GM23338 (cell line): Measurements from ENCODE around the gene FAM222A.

ENCODE experiments used
- CREB1 ChIP-seq: fragments of 250-450 bp; sonication (Bioruptor Pico); IDR thresholded peaks from 2 replicates; pipeline ENCODE4 v1.5.0; 2020; ENCODE audit warnings: low read depth, mild to moderate bottlenecking, moderate library complexity
- EZH2 ChIP-seq: fragments of 200-600 bp; sonication (generic); IDR thresholded peaks from one replicate; pipeline ENCODE4 v1.8.0; 2017; ENCODE audit warnings: antibody characterized with exemption, mild to moderate bottlenecking, low read depth; ENCODE audit not compliant: unreplicated experiment
- EZH2phosphoT487 ChIP-seq: fragments of 200-600 bp; sonication (generic); IDR thresholded peaks from one replicate; pipeline ENCODE4 v1.8.1; 2018; ENCODE audit warnings: antibody characterized with exemption; ENCODE audit not compliant: unreplicated experiment
- JUNB ChIP-seq: IDR thresholded peaks from one replicate; pipeline ENCODE4 v1.6.1; 2016; ENCODE audit warnings: antibody characterized with exemption; ENCODE audit not compliant: unreplicated experiment
- POLR2AphosphoS5 ChIP-seq: IDR thresholded peaks from 2 replicates; pipeline ENCODE4 v1.6.1; 2016; ENCODE audit warnings: antibody characterized with exemption, low read depth
- ZNF114 ChIP-seq: fragments of 250-450 bp; sonication (Bioruptor Pico); IDR thresholded peaks from 2 replicates; pipeline ENCODE4 v1.5.0; 2020; ENCODE audit warnings: mild to moderate bottlenecking, moderate library complexity
- TF ChIP-seq, protein P1 (sequence below), 2 experiments: fragments of 200-600 bp in 1 of 2; sonication (generic) in 1 of 2; conservative IDR thresholded peaks; 2 replicates each; pipeline versions ENCODE4 v1.5.1 to v1.6.1; 2016 to 2017; ENCODE audit warnings: antibody characterized with exemption in 2 of 2, low read depth in 2 of 2, mild to moderate bottlenecking in 2 of 2, moderate library complexity in 1 of 2
- TF ChIP-seq, protein P2 (sequence below): IDR thresholded peaks from one replicate; pipeline ENCODE4 v1.6.1; 2018; ENCODE audit warnings: antibody characterized with exemption; ENCODE audit not compliant: unreplicated experiment

DNA sequence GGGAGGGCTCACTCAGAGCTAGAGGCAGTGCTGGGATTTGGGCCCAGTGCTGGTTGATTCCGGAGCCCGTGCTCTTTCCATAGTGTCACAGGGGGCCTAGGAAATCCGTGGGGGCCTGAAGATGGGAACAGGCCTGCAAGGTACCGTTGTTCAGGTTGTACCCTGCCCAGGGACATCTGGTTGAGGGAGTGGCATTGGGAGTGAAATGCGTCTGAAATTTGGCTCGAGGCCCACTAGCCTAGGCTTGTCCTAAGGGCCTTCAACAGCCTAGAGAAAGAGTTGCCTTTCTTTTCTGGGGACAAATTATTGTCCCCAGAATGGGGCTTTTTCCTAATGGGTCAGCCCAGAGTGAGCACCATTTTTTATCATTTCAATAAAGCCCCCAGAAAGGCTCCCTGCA is 26.4 kb upstream of the FAM222A start:
- TF ChIP-seq, protein P1, sequence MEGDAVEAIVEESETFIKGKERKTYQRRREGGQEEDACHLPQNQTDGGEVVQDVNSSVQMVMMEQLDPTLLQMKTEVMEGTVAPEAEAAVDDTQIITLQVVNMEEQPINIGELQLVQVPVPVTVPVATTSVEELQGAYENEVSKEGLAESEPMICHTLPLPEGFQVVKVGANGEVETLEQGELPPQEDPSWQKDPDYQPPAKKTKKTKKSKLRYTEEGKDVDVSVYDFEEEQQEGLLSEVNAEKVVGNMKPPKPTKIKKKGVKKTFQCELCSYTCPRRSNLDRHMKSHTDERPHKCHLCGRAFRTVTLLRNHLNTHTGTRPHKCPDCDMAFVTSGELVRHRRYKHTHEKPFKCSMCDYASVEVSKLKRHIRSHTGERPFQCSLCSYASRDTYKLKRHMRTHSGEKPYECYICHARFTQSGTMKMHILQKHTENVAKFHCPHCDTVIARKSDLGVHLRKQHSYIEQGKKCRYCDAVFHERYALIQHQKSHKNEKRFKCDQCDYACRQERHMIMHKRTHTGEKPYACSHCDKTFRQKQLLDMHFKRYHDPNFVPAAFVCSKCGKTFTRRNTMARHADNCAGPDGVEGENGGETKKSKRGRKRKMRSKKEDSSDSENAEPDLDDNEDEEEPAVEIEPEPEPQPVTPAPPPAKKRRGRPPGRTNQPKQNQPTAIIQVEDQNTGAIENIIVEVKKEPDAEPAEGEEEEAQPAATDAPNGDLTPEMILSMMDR (conservative IDR thresholded peaks at IDR 0.05; ENCODE audit: low read depth in 2 of 2) = no peak
- TF ChIP-seq EZH2 = no peak
- TF ChIP-seq, protein P2, sequence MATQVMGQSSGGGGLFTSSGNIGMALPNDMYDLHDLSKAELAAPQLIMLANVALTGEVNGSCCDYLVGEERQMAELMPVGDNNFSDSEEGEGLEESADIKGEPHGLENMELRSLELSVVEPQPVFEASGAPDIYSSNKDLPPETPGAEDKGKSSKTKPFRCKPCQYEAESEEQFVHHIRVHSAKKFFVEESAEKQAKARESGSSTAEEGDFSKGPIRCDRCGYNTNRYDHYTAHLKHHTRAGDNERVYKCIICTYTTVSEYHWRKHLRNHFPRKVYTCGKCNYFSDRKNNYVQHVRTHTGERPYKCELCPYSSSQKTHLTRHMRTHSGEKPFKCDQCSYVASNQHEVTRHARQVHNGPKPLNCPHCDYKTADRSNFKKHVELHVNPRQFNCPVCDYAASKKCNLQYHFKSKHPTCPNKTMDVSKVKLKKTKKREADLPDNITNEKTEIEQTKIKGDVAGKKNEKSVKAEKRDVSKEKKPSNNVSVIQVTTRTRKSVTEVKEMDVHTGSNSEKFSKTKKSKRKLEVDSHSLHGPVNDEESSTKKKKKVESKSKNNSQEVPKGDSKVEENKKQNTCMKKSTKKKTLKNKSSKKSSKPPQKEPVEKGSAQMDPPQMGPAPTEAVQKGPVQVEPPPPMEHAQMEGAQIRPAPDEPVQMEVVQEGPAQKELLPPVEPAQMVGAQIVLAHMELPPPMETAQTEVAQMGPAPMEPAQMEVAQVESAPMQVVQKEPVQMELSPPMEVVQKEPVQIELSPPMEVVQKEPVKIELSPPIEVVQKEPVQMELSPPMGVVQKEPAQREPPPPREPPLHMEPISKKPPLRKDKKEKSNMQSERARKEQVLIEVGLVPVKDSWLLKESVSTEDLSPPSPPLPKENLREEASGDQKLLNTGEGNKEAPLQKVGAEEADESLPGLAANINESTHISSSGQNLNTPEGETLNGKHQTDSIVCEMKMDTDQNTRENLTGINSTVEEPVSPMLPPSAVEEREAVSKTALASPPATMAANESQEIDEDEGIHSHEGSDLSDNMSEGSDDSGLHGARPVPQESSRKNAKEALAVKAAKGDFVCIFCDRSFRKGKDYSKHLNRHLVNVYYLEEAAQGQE = no peak
- no peak for TF ChIP-seq JUNB
- TF ChIP-seq POLR2AphosphoS5 = no peak
- TF ChIP-seq ZNF114 (CRISPR knock-in tag) = no peak
- no peak for TF ChIP-seq CREB1 (CRISPR knock-in tag)
- TF ChIP-seq EZH2phosphoT487 = no peak
